Measurements from ENCODE around the gene MXD3.
"Not testable (repeated sequence)": the region's sequence is repeated elsewhere in the genome, so short reads cannot be mapped to it uniquely, and the experiment has no call there.

The MXD3 gene, protein sequence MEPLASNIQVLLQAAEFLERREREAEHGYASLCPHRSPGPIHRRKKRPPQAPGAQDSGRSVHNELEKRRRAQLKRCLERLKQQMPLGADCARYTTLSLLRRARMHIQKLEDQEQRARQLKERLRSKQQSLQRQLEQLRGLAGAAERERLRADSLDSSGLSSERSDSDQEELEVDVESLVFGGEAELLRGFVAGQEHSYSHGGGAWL

GRCh38 chr5:177311723-177312648 is at the start of gene MXD3:
MXD3 (minus strand) TSS chr5:177311898; CDS start chr5:177311830, 68 bp downstream.
- ChIA-PET POLR2A (interaction anchor here (0.6 to 1.1 kb wide), 4 partner anchors 10 to 285 kb away, joined by 3 to 6 read pairs (median 4); no protein-coding TSS in a partner anchor), CTCF (interaction anchor here (1.1 to 8.1 kb wide), 11 partner anchors 9 to 198 kb away, joined by 3 to 64 read pairs (median 4); partner anchors contain the start of genes PRELID1 and RAB24)
- peak; percentile 98 for DNase-seq (ENCODE audit: extremely low spot score)
- no peak for TF ChIP-seq CTCF (IDR thresholded peaks at IDR 0.05; ENCODE audit: control extremely low read depth, extremely low read depth, low read depth, missing control alignments)

DNA sequence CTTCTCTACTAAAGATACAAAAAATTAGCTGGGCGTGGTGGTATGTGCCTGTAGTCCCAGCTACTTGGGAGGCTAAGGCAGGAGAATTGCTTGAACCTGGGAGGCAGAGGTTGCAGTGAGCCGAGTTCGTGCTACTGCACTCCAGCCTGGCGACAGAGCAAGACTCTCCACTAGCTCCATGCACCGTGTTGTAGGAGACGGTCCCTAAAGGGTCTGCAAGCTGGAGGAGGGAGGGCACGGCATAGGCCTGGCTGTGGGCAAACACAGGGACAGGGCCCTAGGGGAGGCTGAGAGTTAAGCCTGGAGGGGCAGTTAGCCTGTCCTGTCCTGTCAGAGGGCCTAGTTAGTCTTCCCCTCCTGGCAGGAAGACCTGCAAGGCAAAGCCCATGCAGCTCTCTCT is 49.0 kb upstream of the MXD3 start:
- not testable (repeated sequence) for DNase-seq (ENCODE audit: extremely low spot score)
- ChIA-PET CTCF (interaction anchor here (1.0 to 35.5 kb wide), 12 partner anchors 17 to 248 kb away, joined by 3 to 734 read pairs (median 5); partner anchors contain the start of gene SLC34A1), POLR2A (interaction anchor here (0.6 kb wide), 1 partner anchor 12 kb away, joined by 6 read pairs; no protein-coding TSS in a partner anchor)

GRCh38 chr5:177359860-177360259 is 48.2 kb upstream of the MXD3 start:
- ChIA-PET CTCF (interaction anchor here (1.2 to 35.5 kb wide), 6 partner anchors 16 to 247 kb away, joined by 4 to 734 read pairs (median 15); partner anchors contain the start of gene SLC34A1), POLR2A (no interaction called here)
- no peak for TF ChIP-seq CTCF (IDR thresholded peaks at IDR 0.05; ENCODE audit: control extremely low read depth, extremely low read depth, low read depth, missing control alignments)
- no peak for DNase-seq (ENCODE audit: extremely low spot score)

DNA sequence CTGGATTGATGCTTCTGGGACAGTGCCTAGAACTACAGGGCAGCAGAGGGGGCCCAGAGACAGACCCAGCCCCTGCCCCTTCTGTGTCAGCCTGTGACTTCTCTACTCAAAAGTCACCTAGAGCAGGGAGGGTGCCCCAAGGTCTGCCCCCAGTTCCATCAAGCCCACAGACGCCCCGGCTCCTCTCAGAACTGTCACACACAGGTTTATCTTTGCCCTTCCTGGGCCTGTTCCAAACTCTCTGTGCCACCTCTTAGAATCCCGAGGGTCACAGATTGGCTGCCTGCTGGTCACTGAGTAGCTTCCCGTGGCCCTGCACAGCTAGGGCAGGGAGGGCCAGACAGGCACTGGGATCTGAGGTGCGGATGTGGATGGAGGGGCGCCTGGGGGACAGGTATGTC is 47.8 kb upstream of the MXD3 start:
- DNase-seq (ENCODE audit: extremely low spot score) = no peak
- POLR2A ChIA-PET = no interaction called here
- no peak for TF ChIP-seq CTCF (IDR thresholded peaks at IDR 0.05; ENCODE audit: control extremely low read depth, extremely low read depth, low read depth, missing control alignments)
- CTCF ChIA-PET = interaction anchor here (1.2 to 35.5 kb wide), 8 partner anchors 17 to 246 kb away, joined by 3 to 734 read pairs (median 5); partner anchors contain the start of gene SLC34A1

DNA sequence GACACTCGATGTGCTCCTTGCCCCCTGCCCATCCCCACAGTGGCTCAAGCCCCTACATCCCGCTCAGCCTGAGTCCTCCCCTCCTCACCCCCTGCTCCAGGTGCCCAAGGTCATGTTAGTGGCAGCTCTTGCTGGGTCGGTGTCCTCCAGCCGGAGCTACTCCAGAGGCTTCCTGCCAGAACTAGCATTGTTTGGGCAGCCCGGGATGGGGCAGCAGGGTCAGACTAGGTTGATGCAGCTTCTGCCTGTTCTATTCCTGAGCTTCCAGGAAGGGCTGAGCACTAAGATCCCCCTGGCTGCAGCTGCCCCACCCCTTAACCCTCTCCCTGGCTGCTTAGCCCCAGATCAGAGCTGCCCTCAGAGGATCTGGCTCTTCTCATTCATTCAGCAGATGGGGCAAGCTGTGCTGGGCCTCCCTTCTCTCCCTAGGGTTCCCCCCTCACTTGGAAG is 46.7 kb upstream of the MXD3 start:
- no peak for TF ChIP-seq CTCF (IDR thresholded peaks at IDR 0.05; ENCODE audit: control extremely low read depth, extremely low read depth, low read depth, missing control alignments)
- DNase-seq (ENCODE audit: extremely low spot score) = no peak
- CTCF ChIA-PET = interaction anchor here (1.1 to 35.5 kb wide), 8 partner anchors 16 to 97 kb away, joined by 3 to 734 read pairs (median 4); partner anchors contain the start of gene SLC34A1
- POLR2A ChIA-PET = interaction anchor here (0.5 to 0.9 kb wide), 3 partner anchors 31 to 71 kb away, joined by 4 to 12 read pairs (median 5); no protein-coding TSS in a partner anchor

GRCh38 chr5:177357459-177358351 is 46.0 kb upstream of the MXD3 start, which contains the start of gene RGS14:
RGS14 (plus strand) TSS chr5:177357924; CDS start chr5:177358025, 101 bp downstream.
- POLR2A ChIA-PET = interaction anchor here (0.6 to 0.9 kb wide), 2 partner anchors 32 to 71 kb away, joined by 5 to 12 read pairs; no protein-coding TSS in a partner anchor
- CTCF ChIA-PET = interaction anchor here (1.0 to 35.5 kb wide), 8 partner anchors 16 to 98 kb away, joined by 3 to 734 read pairs (median 5); partner anchors contain the start of gene SLC34A1
- DNase-seq (ENCODE audit: extremely low spot score) = peak; percentile 92
- TF ChIP-seq CTCF (IDR thresholded peaks at IDR 0.05; ENCODE audit: control extremely low read depth, extremely low read depth, low read depth, missing control alignments) = no peak

Measured in GM10248 (cell line).